GM18517 (cell line): ENCODE data around the gene ROR2.

ENCODE experiments used
- ATAC-seq: cut with Tn5 transposase; IDR thresholded peaks from one replicate; pipeline ENCODE4 v1.9.1; 2021; ENCODE audit warnings: mild to moderate bottlenecking, moderate library complexity; ENCODE audit not compliant: unreplicated experiment

ROR2 gene

GRCh38 chr9:91948597-91949391 lies 1.2 kb downstream of the ROR2 start:
- ATAC-seq: no peak

- ATAC-seq: no peak
Observed at GRCh38 chr9:91948101-91948596, 1.9 kb downstream of the ROR2 start.

GRCh38 chr9:91946653-91947488 lies 3.2 kb downstream of the ROR2 start:
- ATAC-seq: no peak

GRCh38 chr9:91946196-91946595 lies 3.8 kb downstream of the ROR2 start:
- ATAC-seq: no peak

GRCh38 chr9:91945277-91946085 lies 4.5 kb downstream of the ROR2 start:
- no peak for ATAC-seq

- ATAC-seq: no peak
Observed at GRCh38 chr9:91944711-91945110, 5.3 kb downstream of the ROR2 start.

- no peak for ATAC-seq
Observed at GRCh38 chr9:91943478-91944470, 6.3 kb downstream of the ROR2 start.

GRCh38 chr9:91942201-91942600 lies 7.8 kb downstream of the ROR2 start:
- ATAC-seq: no peak

- no peak for ATAC-seq
Observed at GRCh38 chr9:91939978-91940377, 10.1 kb downstream of the ROR2 start.

- ATAC-seq: no peak
Observed at GRCh38 chr9:91937727-91938126, 12.3 kb downstream of the ROR2 start.

GRCh38 chr9:91937056-91937455 lies 13.0 kb downstream of the ROR2 start:
- no peak for ATAC-seq

- ATAC-seq: no peak
Observed at GRCh38 chr9:91935805-91936514, 14.1 kb downstream of the ROR2 start.

GRCh38 chr9:91935066-91935749 lies 14.8 kb downstream of the ROR2 start:
- no peak for ATAC-seq

GRCh38 chr9:91934654-91935053 lies 15.4 kb downstream of the ROR2 start:
- no peak for ATAC-seq

GRCh38 chr9:91933556-91934352 lies 16.3 kb downstream of the ROR2 start:
- ATAC-seq: no peak

- ATAC-seq: no peak
Observed at GRCh38 chr9:91930475-91930874, 19.6 kb downstream of the ROR2 start.

GRCh38 chr9:91929331-91929730 lies 20.7 kb downstream of the ROR2 start:
- no peak for ATAC-seq
